Dermis microvascular lymphatic vessel endothelial cell (primary cell): ENCODE data around the gene TMPRSS11E. TPM values are rescaled to one million over a fixed set of nuclear protein-coding genes. Genes with fewer than 3 reads are reported as not detected.

Source experiments
- total RNA-seq: library from RNA; depleted of rRNA; stranded (reverse); fragments of >200 nt; gene quantifications from 2 replicates; pipeline ENCODE4 v1.2.1, GENCODE V29; 2014

TMPRSS11E gene
- total RNA-seq, 1 donor from 2014 or later = not detected

Other genes starting within 250 kb of the TMPRSS11E start
- not detected in 2 replicates for gene TMPRSS11B, start 201.8 kb upstream of the TMPRSS11E start, total RNA-seq
- 24.9 and 31.6 TPM in 2 replicates for gene YTHDC1, start 97.4 kb upstream of the TMPRSS11E start, total RNA-seq
- not detected in 2 replicates for gene UGT2B17, start 128.9 kb downstream of the TMPRSS11E start, total RNA-seq
- not detected in 2 replicates for gene UGT2B15, start 223.2 kb downstream of the TMPRSS11E start, total RNA-seq